ENCODE results near the gene MICALL1. TPM values are rescaled to one million over a fixed set of nuclear protein-coding genes. Genes with fewer than 3 reads are reported as not detected.

MICALL1 gene
- 10 to 100 TPM; 37.7 to 46.5 (median 40.5) TPM for total RNA-seq (2021; fragmentation: NEBNext Ultra II Directional; extraction: Animal tissue kit (Norgen Biotek cat#: 25700))
- long read RNA-seq, partial matches to known transcripts: 11 of 14 reads
- long read RNA-seq, other reads (novel, unspliced or antisense): 3 of 14 reads

DNA sequence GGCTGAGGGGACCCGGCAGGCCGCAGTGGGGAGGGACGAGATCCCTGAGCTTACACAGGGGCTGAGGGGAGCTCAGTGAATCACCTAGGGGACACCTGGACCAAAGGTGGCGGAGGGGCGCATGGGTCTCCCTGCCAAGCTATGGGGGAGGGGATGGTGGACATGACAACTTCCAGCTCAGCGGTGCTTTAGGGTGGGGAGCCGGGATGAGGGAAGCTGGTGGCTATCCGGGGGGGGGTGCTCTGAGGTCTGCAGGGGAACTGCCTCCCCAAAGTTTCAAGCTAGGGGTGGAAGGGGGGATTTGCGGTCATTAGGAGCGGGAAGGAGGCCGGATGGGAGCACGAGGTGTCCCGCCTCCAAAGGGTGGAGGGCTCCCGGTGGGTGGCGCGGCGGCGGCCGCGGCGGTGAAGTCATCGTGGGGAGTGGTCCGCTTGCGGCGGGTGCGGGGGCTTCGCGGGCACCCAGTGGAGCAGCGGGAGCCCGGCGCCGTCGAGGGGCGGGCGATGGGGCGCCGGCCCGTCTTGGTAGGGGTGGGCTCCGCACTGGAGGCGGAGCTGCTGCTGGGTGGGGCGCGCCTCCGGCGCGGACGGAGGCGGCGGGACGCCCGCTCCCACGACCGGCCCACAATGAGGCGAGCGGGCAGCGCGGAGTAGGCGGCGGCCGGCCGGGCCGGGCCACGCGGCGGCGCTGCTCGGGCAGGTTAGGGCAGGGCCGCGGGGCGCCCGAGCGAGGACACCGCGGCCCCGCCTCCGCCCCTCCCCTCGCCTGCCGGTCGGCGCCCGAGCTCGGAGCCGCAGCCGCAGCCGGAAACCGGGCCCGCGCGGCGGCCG, at the start of gene MICALL1:
TSS of gene MICALL1 (plus strand) at position 764 of the 830 bp plus-strand sequence. CDS start 126 bp downstream, outside the sequence.
- H3K4me3 Mint-ChIP-seq: peak within 1 kb of the TSS; percentile 90
- peaks cover 52% of the 10 kb centered on the region for H3K4me1 Mint-ChIP-seq (ENCODE audit: low read depth)
- H3K9me3 Mint-ChIP-seq: no peaks in the 10 kb centered on the region
- TF ChIP-seq CTCF (IDR thresholded peaks at IDR 0.05): peak; percentile 33
- H3K27me3 Mint-ChIP-seq (ENCODE audit: insufficient read depth): peaks cover 4% of the 10 kb centered on the region
- peaks cover 12% of the 10 kb centered on the region; the same call in 1 of the 2 replicates for H3K36me3 Mint-ChIP-seq (ENCODE audit: low read depth)
- H3K27ac Mint-ChIP-seq: peak within 1 kb of the TSS; percentile 99
- peak; percentile 58 for DNase-seq

- Mint-ChIP-seq H3K4me3 (no peak overlapping the region), H3K27me3 (ENCODE audit: insufficient read depth) (peaks cover 2% of the 10 kb centered on the region; the same call in 1 of the 2 replicates), H3K4me1 (ENCODE audit: low read depth) (peaks cover 6% of the 10 kb centered on the region; the same call in 1 of the 2 replicates), H3K36me3 (ENCODE audit: low read depth) (peaks cover 46% of the 10 kb centered on the region), H3K27ac (peak overlapping the region; percentile 17; the same call in 1 of the 2 replicates), H3K9me3 (no peaks in the 10 kb centered on the region)
- no peak for DNase-seq
- TF ChIP-seq CTCF (IDR thresholded peaks at IDR 0.05): no peak
Measured at GRCh38 chr22:37860796-37861421, 45.2 kb upstream of the MICALL1 start.

- Mint-ChIP-seq H3K36me3 (ENCODE audit: low read depth) (peaks cover 39% of the 10 kb centered on the region), H3K27me3 (ENCODE audit: insufficient read depth) (no peaks in the 10 kb centered on the region; the same call in 1 of the 2 replicates), H3K4me1 (ENCODE audit: low read depth) (peaks cover 6% of the 10 kb centered on the region; the same call in 1 of the 2 replicates), H3K9me3 (no peaks in the 10 kb centered on the region), H3K4me3 (no peak overlapping the region), H3K27ac (peak overlapping the region; percentile 46; the same call in 1 of the 2 replicates)
- no peak for DNase-seq
- no peak for TF ChIP-seq CTCF (IDR thresholded peaks at IDR 0.05)
Measured at GRCh38 chr22:37862570-37863325, 43.3 kb upstream of the MICALL1 start.

GRCh38 chr22:37865510-37865909, 40.6 kb upstream of the MICALL1 start:
- no peak overlapping the region for H3K27ac Mint-ChIP-seq
- peaks cover 27% of the 10 kb centered on the region for H3K36me3 Mint-ChIP-seq (ENCODE audit: low read depth)
- TF ChIP-seq CTCF (IDR thresholded peaks at IDR 0.05): no peak

GRCh38 chr22:37870273-37870672, 35.8 kb upstream of the MICALL1 start:
- Mint-ChIP-seq H3K9me3 (no peaks in the 10 kb centered on the region), H3K4me1 (ENCODE audit: low read depth) (no peaks in the 10 kb centered on the region), H3K27me3 (ENCODE audit: insufficient read depth) (peaks cover 2% of the 10 kb centered on the region), H3K36me3 (ENCODE audit: low read depth) (peaks cover 19% of the 10 kb centered on the region), H3K4me3 (no peak overlapping the region), H3K27ac (no peak overlapping the region; the same call in 1 of the 2 replicates)
- no peak for TF ChIP-seq CTCF (IDR thresholded peaks at IDR 0.05)
- no peak for DNase-seq

More at GRCh38 chr22:37865510-37865909, 40.6 kb upstream of the MICALL1 start:
- Mint-ChIP-seq H3K9me3 (no peaks in the 10 kb centered on the region), H3K4me3 (no peak overlapping the region), H3K4me1 (ENCODE audit: low read depth) (peaks cover 6% of the 10 kb centered on the region; the same call in 1 of the 2 replicates), H3K27me3 (ENCODE audit: insufficient read depth) (no peaks in the 10 kb centered on the region; the same call in 1 of the 2 replicates)
- no peak for DNase-seq

Measured in HFFc6 (cell line).